Hepatic stellate cell (primary cell): Measurements from ENCODE around the gene GNAO1.
A peak's percentile ranks its signal among the peaks of the same experiment; 100 is the strongest.

Experiments used
- DNase-seq: peaks from one replicate; pipeline ENCODE4 v3.0.0; 2011; ENCODE audit warnings: low spot score

Gene GNAO1

DNA sequence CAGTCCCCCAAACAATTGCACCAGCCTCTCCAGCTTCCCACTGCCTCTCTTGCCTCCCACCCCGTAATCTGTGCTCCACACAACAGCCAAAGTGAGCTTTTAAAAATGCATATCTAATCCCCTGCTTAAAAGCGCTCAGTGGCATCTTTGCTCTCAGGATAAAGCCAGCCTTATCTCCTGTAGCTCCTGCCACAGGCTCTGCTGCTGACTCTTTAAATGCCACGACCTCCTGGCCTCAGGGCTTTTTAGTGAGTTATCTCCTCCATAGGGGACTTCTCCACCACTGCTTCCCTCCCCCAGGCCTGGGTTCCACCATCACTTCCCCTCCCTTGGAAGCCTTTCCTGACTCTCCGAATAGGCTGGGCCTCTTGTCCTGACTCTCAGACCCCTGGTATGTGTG is 98.6 kb downstream of the GNAO1 start:
- DNase-seq: no peak

DNA sequence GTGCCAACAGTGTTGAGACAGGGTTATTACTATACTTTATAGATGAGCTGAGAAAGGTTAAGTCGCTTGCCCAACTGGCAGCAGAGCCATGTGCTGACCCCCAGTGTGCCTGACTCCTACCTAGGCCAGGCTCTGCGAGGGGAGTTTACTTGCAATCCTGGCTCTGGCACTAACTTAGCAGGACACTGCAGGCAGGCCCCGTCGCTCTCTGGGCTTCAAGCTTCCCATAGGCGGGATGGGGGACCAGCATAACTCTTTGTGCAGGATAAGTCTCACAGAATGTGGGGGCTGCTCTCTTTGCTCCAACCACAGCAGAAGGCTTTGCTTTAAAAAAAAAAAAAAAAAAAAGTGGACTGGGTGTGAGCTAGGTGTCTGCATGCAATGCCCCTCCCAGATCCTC is 102.7 kb downstream of the GNAO1 start:
- no peak for DNase-seq

DNA sequence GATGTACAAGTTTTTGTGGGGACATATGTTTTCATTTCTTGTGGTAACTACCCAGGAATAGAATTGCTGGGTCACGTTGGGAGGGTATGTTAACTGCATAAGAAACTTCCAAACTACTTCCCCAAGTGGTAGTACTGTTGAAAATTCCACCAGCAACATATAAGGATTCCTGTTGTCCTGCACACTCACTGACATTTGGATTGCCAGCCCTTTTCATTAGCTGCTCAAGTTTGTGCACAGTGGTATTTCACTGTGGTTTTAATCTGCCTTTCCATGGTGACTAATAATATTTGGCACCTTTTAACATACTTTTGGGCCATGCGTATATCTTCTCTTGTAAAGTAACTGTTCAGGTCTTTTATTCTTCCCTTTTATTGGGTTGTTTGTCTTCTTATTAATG is 103.3 kb downstream of the GNAO1 start:
- peak; percentile 60 for DNase-seq

DNA sequence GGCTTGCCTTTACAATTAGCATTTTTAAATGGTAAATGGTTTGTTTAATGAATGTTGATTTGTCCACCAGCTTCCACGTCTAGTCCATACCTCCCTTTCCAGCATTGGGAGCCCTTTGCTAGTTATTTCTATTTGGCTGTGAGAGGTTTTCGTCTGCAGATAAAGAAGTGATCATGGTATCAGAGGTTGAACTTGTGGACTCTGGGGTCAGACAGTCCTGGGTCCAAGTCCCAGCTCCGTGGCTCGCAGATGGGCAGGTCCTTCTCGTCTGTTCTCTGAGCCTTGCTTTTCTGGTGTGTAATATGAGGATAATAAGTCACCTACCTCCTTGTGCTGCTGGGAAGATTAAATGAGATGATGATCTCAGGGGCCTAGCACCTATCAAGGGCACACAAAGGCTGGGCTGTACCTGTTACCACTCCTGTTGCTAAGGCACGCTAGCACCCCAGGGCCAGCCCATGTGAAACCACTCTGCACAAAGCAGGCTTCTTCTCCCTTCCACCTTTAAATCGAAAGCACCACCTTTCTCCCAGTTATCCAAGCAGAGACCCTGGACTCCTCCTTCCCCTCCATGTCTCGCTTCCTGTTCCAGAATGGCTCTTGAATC is 103.9 kb downstream of the GNAO1 start:
- no peak for DNase-seq

DNA sequence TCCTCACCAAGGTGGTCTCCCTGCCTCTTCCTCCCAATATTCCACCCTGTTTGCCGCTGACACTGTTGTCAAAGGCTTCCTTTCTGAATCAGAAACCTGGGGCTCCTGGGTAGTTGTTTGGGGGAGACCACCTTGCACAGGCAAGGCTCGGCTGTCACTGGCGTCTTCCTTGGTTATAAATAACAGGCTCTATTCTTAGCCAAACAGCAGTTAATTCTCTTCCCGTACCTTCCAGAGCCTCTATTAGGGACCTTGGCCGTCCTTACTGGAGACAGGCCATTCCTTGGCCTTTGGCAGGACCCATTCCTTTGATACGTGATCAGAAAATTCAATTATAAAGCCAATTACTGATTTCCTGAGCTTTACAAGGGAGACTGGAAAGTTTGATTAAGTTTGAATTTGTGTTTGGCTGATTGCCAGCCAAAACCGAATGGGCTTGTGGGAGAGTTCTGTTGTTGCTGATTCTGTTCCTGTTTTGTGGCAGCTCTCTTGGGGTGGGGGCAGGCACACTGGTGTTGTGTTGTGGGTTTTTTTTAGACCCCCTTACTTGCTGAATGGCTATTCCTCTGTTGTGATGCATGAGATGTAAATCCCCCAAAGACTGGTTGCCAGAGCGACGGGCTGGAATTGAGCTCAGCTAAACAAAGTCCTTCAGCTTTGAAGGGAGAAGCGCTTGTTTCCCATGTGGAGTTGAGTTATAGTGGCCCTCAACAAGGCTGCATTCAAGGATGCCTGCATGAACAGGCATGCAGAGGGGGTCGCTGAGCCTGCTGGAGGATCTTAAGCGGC is 104.6 kb downstream of the GNAO1 start:
- no peak for DNase-seq

DNA sequence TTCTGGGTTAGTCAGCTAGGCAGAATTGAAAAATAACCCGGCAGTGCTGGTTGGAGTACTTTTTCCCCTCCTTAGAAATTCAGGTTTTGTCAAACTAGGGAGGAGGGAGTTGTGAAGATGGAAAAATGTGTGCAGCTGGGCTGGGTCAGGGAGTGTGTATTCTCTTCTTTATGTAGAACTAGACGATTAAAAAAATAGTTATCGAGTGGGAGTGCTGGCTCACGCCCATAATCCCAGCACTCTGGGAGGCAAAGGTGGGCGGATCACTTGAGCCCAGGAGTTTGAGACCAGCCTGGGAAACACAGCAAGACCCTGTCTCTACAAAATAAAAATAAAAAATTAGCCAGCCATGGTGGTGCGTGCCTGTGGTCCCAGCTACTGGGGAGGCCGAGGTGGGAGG is 106.4 kb downstream of the GNAO1 start:
- DNase-seq: no peak

DNA sequence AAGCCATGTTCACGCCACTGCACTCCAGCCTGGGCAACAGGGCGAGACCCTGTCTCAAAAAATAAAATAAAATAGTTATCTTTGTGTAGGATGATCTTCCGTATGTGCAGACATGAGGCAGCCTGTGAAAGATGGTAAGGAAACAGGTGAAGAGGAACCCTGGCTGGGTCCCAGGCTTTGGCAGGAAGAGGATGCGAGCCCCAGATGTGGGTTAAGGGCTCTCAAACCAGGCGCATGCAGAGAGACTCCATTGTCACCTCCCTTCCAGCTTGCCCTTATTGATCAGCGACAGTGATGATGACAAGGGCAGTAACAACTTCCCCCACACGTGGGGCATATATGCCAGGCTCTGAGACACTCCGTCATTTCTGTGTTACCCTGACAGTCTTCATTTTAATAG is 106.8 kb downstream of the GNAO1 start:
- no peak for DNase-seq

DNA sequence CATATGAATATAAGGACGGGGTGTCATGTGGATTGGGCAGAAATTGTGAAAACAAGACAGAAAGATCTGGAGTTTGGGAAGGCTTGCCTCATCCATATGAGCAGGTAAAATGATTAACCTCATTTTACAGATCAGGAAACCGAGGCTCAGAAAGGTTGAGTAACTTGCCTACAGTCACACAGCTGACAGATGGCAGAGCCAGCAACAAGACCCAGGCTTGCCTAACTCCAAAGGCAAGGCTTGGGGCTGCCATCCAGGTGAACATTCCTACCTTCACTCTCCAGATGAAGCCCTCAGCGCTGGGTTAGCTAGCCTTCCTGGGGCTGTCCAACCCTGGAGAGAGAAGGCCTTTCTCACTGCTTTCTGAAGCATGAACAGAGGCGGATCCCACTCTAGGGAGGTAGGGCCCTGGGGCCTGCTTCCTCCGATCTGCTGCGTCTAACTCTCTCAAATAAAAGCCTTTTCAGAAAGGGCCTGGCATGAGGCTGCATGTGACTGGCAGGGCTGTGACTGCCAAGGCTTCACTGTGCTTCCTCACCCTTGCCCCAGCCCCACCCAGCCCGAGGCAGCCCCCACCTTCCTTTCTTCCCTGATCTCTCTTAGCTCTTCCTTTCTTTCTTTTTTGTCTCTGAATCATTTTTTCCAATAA is 107.8 kb downstream of the GNAO1 start:
- no peak for DNase-seq

DNA sequence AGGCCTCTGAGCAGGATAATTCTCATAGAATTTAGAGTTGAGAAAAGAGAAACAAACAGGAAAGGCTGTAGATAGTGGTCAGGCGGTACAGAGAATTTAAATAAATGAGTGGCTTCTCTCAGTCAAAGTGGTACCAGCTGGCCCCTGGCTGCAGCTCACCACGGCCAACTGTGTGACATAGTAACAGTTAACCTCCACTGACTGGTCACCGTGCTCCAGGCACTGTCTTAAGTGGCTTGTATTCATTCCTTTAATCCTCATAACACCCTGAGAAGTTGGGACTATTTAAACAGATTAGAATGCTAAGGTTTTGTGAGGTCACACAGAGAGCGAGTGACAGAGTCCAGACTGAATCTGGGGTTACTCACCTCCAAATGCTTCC is 108.9 kb downstream of the GNAO1 start:
- no peak for DNase-seq

DNA sequence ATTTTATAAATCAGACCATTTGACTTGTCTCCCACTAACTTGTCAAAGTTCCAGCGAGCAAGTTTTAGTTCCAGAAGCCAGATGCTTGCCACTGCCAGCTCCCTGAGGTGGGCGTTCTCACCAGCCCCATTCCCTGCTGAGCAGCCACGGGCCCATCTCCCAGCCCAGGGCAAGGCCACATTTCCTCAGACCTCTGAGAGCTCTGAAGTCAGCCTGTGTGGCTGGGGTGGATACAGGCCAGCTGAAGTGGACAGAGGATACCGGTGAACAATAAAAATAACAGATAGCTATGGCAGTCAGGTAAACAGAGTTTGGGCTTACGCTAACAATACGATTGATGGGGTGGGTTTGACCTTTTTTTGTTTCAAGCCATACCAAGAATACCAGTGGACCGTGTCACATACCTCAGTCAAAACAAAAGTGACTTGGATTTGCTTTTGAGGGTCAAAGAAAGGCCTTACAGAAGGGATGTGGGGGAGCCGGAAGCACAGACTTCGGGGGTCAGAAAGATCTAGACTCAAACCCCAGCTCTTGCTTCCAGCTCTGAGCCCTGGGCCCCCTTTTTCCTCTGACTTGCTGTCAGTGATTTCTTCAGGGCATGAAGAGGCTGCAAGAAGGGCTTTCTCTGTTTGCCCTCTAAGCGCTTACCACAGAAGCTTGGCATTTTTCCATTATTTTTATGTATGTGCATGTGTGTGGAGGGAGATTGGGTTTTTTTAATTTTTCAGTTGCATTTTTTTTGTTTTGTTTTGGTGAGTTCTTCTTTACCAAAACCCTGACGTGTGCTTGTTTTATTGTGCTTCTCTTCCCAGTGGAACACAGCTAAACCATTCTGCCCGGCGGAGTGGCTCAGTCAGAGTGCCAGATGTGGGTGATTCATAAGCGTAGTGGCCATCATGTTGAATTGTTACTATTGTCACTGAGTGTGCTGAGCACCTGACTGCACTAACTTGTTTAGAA is 109.9 kb downstream of the GNAO1 start:
- no peak for DNase-seq

DNA sequence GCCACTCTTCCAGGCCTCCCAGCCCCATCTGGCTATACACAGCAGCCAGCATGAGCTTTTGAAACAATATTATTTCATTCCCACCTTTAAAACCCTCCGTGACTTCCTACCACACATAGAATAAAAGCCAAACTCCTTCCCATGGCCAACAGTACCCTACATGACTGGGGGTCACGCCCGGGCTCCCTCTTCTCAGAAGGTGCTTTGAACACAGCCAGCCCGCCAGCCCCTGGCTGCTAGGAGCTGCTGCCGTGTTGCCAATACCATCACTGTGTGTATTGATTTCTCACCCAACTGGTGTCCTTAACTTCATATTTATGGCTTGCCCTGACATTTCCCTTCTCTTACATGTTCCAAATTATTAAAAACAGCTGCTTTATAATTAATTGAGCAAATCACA is 111.2 kb downstream of the GNAO1 start:
- no peak for DNase-seq

DNA sequence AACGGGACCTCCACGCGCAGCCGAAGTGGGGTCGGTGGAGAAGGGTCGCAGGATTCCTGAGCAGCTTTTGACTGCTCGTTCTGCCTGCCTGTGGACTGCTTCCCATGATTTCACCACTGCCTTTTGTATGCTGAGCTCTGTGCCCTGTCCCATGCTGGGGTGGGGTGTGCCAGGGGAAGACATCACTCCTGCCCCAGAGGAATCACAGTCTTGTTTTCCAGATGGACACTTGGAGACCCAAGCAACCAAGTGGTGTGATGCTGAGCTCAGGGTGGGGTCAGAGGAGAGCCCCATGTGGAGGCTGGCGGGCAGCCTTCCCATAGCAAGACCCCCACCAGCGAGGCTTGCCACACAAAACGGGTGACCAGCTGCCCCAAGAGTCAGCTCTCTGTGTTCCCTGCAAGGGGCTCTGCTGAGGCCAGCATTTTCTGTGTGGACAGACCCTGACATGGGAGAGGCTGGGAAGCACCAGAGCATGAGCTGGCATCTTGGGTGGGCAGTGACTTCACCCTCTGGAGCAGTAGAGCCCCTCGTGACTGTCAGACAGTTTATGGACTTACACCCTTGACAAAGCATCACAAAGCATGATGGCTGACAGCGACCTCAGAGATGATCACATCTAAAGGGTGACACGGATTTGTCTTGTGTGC is 111.9 kb downstream of the GNAO1 start:
- no peak for DNase-seq

DNA sequence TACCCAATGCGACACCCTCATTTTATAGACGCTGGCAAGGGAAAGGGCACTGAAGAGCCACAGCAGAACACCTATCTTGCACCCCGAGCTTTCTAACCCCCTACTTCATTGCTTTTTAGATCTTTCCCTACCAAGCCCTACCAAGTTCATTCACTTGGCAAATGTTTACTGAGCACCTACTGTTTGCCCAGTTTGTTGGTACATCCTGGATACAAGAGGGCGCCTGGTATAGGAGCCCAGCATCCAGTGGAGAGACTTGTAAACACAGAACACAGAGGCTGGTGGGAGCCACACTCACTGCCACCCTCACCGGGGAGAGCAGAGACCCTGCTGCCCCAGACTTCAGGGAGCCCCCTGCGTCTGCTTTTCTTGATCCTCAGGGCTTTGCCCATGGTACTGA is 112.6 kb downstream of the GNAO1 start:
- no peak for DNase-seq

DNA sequence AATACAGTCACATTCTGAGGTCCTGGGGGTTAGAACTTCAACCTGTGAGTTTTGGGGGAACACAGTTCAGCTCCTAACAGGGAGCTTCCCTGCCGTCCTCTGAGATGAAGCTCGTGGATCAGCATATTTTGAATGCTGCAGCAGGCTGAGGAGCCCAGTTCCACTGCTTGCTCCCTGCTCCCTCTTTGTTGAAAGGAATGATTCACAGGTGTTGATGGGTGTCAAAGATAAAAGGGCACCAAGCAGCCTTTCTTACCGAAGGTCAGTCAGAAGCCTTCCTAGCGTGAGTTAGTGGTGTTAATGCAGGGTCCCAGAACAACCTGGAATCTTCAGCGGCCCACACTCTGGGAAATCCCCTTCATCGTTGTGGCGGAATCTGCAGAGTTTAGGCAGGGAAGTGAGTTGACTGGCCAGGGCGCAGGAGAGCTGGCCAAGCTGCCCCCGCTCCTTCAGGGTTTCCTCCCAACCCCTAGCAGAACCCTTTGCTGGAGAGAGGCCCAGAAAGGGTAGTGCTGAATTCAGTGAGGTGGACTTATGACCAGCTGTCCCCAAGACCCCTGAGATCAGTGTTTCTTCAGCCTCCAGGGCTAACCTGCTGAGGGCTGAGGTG is 114.8 kb downstream of the GNAO1 start:
- DNase-seq: no peak

DNA sequence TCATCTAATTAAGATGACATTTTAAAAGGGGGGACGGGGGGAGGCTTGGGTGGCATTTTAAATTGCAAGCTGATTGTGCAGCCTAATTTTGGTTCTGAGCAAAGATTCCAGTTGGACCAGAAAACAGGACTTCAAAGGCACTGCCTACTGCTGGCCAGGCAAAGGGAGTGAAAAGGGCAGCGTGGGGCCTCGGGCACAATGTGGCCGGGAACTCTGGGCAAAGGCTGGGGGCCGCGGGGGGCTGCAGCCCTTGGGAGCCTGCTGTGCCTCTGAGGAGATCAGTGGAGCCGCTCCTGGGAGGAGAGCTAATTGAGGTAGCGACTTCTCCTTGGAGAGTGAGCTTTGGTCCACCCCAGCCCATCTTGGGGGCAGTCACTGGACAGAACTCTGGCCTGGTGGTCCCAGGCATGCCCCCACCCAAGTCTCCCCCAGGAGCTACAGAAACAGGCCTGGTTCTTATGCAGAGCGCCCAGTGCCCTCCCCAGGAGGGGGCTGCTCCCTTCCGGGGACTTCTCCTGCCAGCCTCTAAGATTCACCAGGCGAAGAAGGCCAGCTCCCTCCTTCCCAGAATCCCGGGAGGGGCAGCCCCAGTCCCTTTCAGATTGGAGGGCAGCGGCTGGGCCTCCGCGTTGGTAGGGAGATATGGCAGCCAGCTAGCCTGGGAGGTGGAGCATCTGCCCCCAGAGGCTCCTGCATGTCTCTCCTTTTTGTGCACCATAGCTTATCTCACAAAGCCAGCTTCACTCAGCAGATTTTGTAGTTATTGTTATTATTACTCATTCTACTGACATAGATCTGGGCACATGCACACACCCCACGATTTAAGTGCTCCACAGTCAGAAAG is 115.6 kb downstream of the GNAO1 start:
- DNase-seq: no peak

DNA sequence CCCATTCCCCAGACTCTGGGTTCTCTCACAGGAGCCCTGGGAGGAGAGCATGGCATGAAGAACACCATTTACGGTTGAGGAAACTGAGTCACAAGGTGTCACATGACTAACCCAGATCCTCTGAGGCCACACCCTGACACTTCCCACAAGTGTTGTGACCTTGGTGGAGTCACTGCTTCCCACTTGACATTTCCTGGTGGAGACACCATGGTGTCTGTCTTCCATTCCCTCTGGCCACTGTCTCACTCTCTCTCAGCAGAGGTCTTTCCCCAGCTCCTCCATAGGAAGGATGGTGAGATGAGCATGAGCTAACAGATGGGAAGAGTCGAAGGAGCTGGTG is 116.2 kb downstream of the GNAO1 start:
- no peak for DNase-seq

DNA sequence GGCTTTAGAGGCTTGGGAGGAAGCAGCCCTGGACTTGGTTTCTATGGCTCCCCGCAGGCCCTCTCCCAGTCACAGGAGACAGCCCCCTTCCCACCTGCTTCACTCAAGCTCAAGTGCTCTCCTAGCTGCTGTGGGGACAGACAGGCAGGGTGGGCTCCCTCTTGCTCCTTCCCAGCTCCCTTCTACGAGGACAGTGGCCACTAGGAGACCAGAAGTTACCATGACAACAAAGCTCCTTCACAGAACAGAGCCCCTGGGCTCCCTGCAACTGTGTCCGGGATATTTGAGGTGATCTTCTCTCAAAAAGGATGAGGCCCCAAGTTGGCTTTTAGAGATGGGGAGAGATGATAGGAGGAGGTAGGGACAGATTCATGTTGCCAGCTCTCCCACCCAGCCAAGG is 117.7 kb downstream of the GNAO1 start:
- no peak for DNase-seq

DNA sequence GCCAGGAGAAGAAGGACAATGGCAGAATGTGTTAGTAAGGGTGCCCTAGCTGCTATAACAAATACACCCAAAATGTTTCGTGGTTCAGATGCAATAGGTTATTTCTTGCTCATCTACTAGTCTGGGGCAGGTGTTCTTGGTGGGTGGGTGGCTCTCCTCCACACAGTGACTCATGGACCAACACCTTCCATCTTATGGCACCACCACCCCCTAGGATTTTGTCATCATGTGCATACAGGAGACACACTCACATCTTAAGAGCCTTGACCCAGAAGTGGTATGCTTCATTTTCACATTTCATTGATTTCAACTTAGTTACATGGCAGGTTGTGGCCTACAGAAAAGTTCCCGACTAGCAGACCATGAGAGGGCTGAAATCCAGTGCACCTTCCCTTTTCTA is 119.4 kb downstream of the GNAO1 start:
- no peak for DNase-seq

DNA sequence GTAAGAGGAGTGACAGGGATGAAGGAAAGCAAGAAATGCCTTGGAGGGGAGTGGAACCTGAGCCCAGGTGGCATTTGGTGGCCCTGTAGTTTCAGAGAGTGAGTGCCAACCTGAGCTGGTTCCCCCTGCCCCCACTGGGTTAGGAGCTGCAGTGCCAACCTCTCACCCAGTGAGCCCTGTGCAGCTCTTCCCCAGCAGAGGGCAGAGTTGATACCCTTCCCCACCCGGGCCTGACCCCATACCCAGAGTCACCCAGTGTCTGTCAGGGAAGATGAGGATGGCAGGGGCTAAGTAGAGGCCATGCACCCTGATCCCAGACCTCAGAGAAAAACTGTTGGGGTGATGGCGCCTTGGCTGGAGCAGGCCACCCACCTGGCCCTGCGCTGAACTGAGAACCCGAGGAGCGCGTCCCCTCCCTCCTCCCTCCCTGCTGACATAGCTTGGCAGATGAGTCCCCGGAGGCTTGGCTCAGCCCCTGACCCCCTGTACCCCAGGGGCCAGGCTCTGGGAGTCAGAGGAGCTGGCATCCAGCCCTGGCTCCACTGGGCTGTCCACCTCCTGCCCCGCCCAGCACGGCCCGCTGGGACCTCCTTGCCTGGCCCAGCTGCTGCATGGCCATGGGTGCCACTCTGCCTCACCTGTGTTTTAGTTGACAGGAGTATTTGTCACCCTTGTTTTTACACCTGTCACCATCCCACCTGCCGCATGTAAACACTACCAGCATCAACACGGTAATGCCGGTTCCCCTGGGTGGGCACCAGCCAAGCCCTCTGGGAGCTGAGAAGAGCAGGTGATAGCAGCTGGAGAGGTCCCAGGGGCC is 120.1 kb downstream of the GNAO1 start:
- DNase-seq: no peak

DNA sequence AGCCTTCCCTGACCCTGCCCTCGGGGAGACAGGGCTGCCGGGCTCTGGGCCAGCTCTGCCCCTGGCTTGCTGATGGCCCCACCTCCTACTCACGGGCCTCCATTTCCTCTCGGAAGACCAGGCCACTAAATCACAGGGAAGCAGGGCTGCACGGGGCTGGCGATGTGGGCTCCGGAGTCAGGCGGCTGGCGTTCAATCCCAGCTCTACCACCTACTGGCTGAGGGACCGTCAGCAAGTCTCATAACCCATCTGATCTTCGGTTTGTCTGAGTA is 120.7 kb downstream of the GNAO1 start:
- no peak for DNase-seq
